ENCODE results near the gene SARDH.

DNA sequence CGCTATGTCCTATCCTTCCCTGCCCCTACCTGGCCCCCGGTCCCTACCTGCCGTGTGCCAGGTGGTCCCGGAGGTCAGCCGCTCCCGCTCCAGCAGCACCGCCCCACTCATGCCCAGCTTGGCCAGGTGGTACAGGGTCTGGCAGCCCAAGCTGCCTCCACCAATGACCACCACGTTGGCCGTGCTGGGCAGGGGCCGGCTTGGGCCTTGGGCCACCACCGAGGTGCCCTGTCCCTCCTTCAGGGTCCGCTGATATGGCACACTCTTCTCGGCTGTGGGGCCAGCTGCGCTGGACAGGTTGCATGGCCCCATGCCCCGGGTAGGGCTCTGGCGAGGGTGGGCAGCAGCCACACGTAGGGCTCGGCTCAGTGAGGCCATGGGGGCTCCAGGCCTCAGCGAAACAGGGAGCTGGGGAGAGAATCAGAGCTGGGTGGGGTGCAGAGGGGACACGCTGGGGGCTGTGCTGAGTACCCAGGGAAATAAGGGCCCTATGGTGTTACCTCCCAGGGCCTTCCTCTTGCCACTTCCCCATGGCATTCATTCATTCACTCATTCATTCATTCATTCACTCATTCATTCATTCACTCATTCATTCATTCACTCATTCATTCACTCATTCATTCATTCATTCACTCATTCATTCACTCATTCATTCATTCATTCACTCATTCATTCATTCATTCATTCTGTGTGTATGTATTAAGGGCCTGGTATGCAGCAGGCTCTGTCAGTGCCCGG is 4.2 kb downstream of the SARDH start:
- TF ChIP-seq POLR2A (IDR thresholded peaks at IDR 0.05) (no peak), EP300 (IDR thresholded peaks at IDR 0.05) (no peak)
- TF ChIP-seq, protein P1, sequence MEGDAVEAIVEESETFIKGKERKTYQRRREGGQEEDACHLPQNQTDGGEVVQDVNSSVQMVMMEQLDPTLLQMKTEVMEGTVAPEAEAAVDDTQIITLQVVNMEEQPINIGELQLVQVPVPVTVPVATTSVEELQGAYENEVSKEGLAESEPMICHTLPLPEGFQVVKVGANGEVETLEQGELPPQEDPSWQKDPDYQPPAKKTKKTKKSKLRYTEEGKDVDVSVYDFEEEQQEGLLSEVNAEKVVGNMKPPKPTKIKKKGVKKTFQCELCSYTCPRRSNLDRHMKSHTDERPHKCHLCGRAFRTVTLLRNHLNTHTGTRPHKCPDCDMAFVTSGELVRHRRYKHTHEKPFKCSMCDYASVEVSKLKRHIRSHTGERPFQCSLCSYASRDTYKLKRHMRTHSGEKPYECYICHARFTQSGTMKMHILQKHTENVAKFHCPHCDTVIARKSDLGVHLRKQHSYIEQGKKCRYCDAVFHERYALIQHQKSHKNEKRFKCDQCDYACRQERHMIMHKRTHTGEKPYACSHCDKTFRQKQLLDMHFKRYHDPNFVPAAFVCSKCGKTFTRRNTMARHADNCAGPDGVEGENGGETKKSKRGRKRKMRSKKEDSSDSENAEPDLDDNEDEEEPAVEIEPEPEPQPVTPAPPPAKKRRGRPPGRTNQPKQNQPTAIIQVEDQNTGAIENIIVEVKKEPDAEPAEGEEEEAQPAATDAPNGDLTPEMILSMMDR (IDR thresholded peaks at IDR 0.05) = no peak
